PC-3 (cell line): ENCODE measurements around the gene NUTF2.

Experiments
- EZH2 ChIP-seq: fragments of 300-600 bp; sonication (generic); IDR thresholded peaks from one replicate; pipeline ENCODE4 v1.6.1; 2017; ENCODE audit warnings: antibody characterized with exemption, mild to moderate bottlenecking, low read length; ENCODE audit not compliant: unreplicated experiment
- EZH2phosphoT487 ChIP-seq: fragments of 300-600 bp; sonication (generic); IDR thresholded peaks from 2 replicates; pipeline ENCODE4 v1.6.1; 2018; ENCODE audit warnings: mild to moderate bottlenecking, antibody characterized with exemption, low read length, borderline replicate concordance
- TF ChIP-seq, protein P1 (sequence below): fragments of 300-600 bp; sonication (generic); conservative IDR thresholded peaks from 2 replicates; pipeline ENCODE4 v1.5.1; 2017; ENCODE audit warnings: antibody characterized with exemption, low read depth, mild to moderate bottlenecking, low read length

GRCh38 chr16:67858500-67858899 is 11.8 kb downstream of the NUTF2 start:
- TF ChIP-seq, protein P1, sequence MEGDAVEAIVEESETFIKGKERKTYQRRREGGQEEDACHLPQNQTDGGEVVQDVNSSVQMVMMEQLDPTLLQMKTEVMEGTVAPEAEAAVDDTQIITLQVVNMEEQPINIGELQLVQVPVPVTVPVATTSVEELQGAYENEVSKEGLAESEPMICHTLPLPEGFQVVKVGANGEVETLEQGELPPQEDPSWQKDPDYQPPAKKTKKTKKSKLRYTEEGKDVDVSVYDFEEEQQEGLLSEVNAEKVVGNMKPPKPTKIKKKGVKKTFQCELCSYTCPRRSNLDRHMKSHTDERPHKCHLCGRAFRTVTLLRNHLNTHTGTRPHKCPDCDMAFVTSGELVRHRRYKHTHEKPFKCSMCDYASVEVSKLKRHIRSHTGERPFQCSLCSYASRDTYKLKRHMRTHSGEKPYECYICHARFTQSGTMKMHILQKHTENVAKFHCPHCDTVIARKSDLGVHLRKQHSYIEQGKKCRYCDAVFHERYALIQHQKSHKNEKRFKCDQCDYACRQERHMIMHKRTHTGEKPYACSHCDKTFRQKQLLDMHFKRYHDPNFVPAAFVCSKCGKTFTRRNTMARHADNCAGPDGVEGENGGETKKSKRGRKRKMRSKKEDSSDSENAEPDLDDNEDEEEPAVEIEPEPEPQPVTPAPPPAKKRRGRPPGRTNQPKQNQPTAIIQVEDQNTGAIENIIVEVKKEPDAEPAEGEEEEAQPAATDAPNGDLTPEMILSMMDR: no peak
- TF ChIP-seq EZH2phosphoT487 (no peak), EZH2 (no peak)
